Measurements from ENCODE around the gene DMP1.

GRCh38 chr4:87620086-87620485 is 30.0 kb upstream of the DMP1 start:
- TF ChIP-seq CTCF (IDR thresholded peaks at IDR 0.05; ENCODE audit: low read length): no peak
- TF ChIP-seq EZH2 (IDR thresholded peaks at IDR 0.05; ENCODE audit: borderline replicate concordance, low read length): no peak

All from OCI-LY1 (cell line).